Measurements from ENCODE around the gene IL1F10.

- TF ChIP-seq, protein P1, sequence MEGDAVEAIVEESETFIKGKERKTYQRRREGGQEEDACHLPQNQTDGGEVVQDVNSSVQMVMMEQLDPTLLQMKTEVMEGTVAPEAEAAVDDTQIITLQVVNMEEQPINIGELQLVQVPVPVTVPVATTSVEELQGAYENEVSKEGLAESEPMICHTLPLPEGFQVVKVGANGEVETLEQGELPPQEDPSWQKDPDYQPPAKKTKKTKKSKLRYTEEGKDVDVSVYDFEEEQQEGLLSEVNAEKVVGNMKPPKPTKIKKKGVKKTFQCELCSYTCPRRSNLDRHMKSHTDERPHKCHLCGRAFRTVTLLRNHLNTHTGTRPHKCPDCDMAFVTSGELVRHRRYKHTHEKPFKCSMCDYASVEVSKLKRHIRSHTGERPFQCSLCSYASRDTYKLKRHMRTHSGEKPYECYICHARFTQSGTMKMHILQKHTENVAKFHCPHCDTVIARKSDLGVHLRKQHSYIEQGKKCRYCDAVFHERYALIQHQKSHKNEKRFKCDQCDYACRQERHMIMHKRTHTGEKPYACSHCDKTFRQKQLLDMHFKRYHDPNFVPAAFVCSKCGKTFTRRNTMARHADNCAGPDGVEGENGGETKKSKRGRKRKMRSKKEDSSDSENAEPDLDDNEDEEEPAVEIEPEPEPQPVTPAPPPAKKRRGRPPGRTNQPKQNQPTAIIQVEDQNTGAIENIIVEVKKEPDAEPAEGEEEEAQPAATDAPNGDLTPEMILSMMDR (IDR thresholded peaks at IDR 0.05): no peak
- TF ChIP-seq POLR2A (IDR thresholded peaks at IDR 0.05): no peak
These were observed 25.3 kb downstream of the IL1F10 start for GRCh38 chr2:113092864-113093612.

Measured in esophagus squamous epithelium (tissue), 4 donors.